Left ventricle myocardium inferior (tissue), 1 donor: ENCODE data around the gene PPARGC1A. TPM values are rescaled to one million over a fixed set of nuclear protein-coding genes. Genes with fewer than 3 reads are reported as not detected.

Experiments used
- DNase-seq: peaks from one replicate; pipeline ENCODE4 v3.0.0-alpha.2; 2020
- H3K27ac ChIP-seq: fragments of 200-600 bp; replicated peaks from 2 replicates; pipeline ENCODE4 v1.8.0; 2021
- H3K27me3 ChIP-seq: fragments of 200-600 bp; 2 replicates; pipeline ENCODE4 v1.8.0; 2021; ENCODE audit warnings: low read depth
- H3K36me3 ChIP-seq: fragments of 200-600 bp; 2 replicates; pipeline ENCODE4 v1.8.0; 2021
- H3K4me1 ChIP-seq: fragments of 200-600 bp; 2 replicates; pipeline ENCODE4 v1.8.0; 2021
- H3K4me3 ChIP-seq: fragments of 200-600 bp; 2 replicates; pipeline ENCODE4 v1.8.0; 2021; ENCODE audit warnings: mild to moderate bottlenecking, moderate library complexity
- H3K9me3 ChIP-seq: fragments of 200-600 bp; replicated peaks from 2 replicates; pipeline ENCODE4 v1.8.0; 2021
- CTCF ChIP-seq: fragments of 200-600 bp; IDR thresholded peaks from 2 replicates; pipeline ENCODE4 v1.8.0; 2021; ENCODE audit warnings: antibody characterized with exemption, mild to moderate bottlenecking, borderline replicate concordance
- intact Hi-C: fragments of 100-400 bp; cut with micrococcal nuclease; formaldehyde crosslinking; loops from one replicate; pipeline ENCODE4 v1.11.0; 2022
- total RNA-seq: library from RNA; stranded (reverse); fragmentation: NEBNext Ultra II Directional; extraction: Animal tissue kit (Norgen Biotek cat#: 25700); gene quantifications from one replicate; pipeline ENCODE4 v1.2.1, GENCODE V29; 2021
- donor health status: DM: no; HTN: yes; CAD: no; lungs with severe emphysema.

PPARGC1A gene
- total RNA-seq, 1 donor from 2014 or later, result 108 TPM

- peak overlapping the region; percentile 94 for H3K27ac ChIP-seq
- peaks cover 77% of the 10 kb centered on the region for H3K4me1 ChIP-seq
- peak overlapping the region; percentile 33 for H3K4me3 ChIP-seq
- H3K9me3 ChIP-seq, result no peaks in the 10 kb centered on the region
- H3K27me3 ChIP-seq, result no peaks in the 10 kb centered on the region
- intact Hi-C loops, result no loop called here
- peak; percentile 45 for TF ChIP-seq CTCF
- H3K36me3 ChIP-seq, result peaks cover 7% of the 10 kb centered on the region
- DNase-seq, result no peak
These were observed 8.0 kb downstream of the PPARGC1A start for GRCh38 chr4:23881674-23882337.

GRCh38 chr4:23881052-23881501 is 8.8 kb downstream of the PPARGC1A start:
- Histone ChIP-seq H3K4me1 (peaks cover 84% of the 10 kb centered on the region), H3K9me3 (no peaks in the 10 kb centered on the region), H3K27ac (peak overlapping the region; percentile 94), H3K27me3 (no peaks in the 10 kb centered on the region), H3K4me3 (peak overlapping the region; percentile 33), H3K36me3 (peaks cover 7% of the 10 kb centered on the region)
- DNase-seq, result no peak
- intact Hi-C loops, result no loop called here
- TF ChIP-seq CTCF, result no peak

GRCh38 chr4:23878912-23879732 is 10.7 kb downstream of the PPARGC1A start:
- intact Hi-C loops, result no loop called here
- no peak for DNase-seq
- TF ChIP-seq CTCF, result no peak
- Histone ChIP-seq H3K27ac (peak overlapping the region; percentile 94), H3K4me1 (peaks cover 92% of the 10 kb centered on the region), H3K27me3 (no peaks in the 10 kb centered on the region), H3K36me3 (peaks cover 6% of the 10 kb centered on the region), H3K9me3 (no peaks in the 10 kb centered on the region), H3K4me3 (peak overlapping the region; percentile 25)

- Histone ChIP-seq H3K36me3 (no peaks in the 10 kb centered on the region), H3K4me3 (peak overlapping the region; percentile 25), H3K27me3 (no peaks in the 10 kb centered on the region), H3K9me3 (no peaks in the 10 kb centered on the region), H3K27ac (peak overlapping the region; percentile 94), H3K4me1 (peaks cover 85% of the 10 kb centered on the region)
- no peak for DNase-seq
- no peak for TF ChIP-seq CTCF
- intact Hi-C loops, result no loop called here
These were observed 11.5 kb downstream of the PPARGC1A start for GRCh38 chr4:23878246-23878891.

- no peaks in the 10 kb centered on the region for H3K9me3 ChIP-seq
- no peak for DNase-seq
- H3K4me1 ChIP-seq, result peaks cover 84% of the 10 kb centered on the region
- H3K36me3 ChIP-seq, result no peaks in the 10 kb centered on the region
- TF ChIP-seq CTCF, result no peak
- peak overlapping the region; percentile 17 for H3K4me3 ChIP-seq
- peak overlapping the region; percentile 94 for H3K27ac ChIP-seq
- intact Hi-C loops, result no loop called here
- H3K27me3 ChIP-seq, result no peaks in the 10 kb centered on the region
These were observed 12.1 kb downstream of the PPARGC1A start for GRCh38 chr4:23877758-23878229.
